ENCODE measurements around the gene NTM.

Gene NTM

GRCh38 chr11:132349811-132350733, 979.7 kb downstream of the NTM start:
- DNase-seq (ENCODE audit: low read depth) = no peak
- H3K4me3 ChIP-seq (ENCODE audit: low read depth, low read length) = no peak overlapping the region
- TF ChIP-seq CTCF (IDR thresholded peaks at IDR 0.05; ENCODE audit: low read depth, low read length, missing control alignments) = no peak

- DNase-seq (ENCODE audit: low read depth) = no peak
- TF ChIP-seq CTCF (IDR thresholded peaks at IDR 0.05; ENCODE audit: low read depth, low read length, missing control alignments) = no peak
- H3K4me3 ChIP-seq (ENCODE audit: low read depth, low read length) = no peak overlapping the region
Observed at GRCh38 chr11:132351050-132351449, 980.6 kb downstream of the NTM start.

GRCh38 chr11:132352497-132352896, 982.1 kb downstream of the NTM start:
- TF ChIP-seq CTCF (IDR thresholded peaks at IDR 0.05; ENCODE audit: low read depth, low read length, missing control alignments) = no peak

GRCh38 chr11:132353255-132353654, 982.8 kb downstream of the NTM start:
- TF ChIP-seq CTCF (IDR thresholded peaks at IDR 0.05; ENCODE audit: low read depth, low read length, missing control alignments) = no peak
- no peak for DNase-seq (ENCODE audit: low read depth)
- H3K4me3 ChIP-seq (ENCODE audit: low read depth, low read length) = no peak overlapping the region

More at GRCh38 chr11:132352497-132352896, 982.1 kb downstream of the NTM start:
- DNase-seq (ENCODE audit: low read depth) = no peak
- no peak overlapping the region for H3K4me3 ChIP-seq (ENCODE audit: low read depth, low read length)

GRCh38 chr11:132357811-132358572, 987.6 kb downstream of the NTM start:
- TF ChIP-seq CTCF (IDR thresholded peaks at IDR 0.05; ENCODE audit: low read depth, low read length, missing control alignments) = no peak
- H3K4me3 ChIP-seq (ENCODE audit: low read depth, low read length) = peak overlapping the region; percentile 40
- peak; percentile 91 for DNase-seq (ENCODE audit: low read depth)

GRCh38 chr11:132358573-132358953, 988.1 kb downstream of the NTM start:
- DNase-seq (ENCODE audit: low read depth) = peak; percentile 67
- H3K4me3 ChIP-seq (ENCODE audit: low read depth, low read length) = peak overlapping the region; percentile 18
- no peak for TF ChIP-seq CTCF (IDR thresholded peaks at IDR 0.05; ENCODE audit: low read depth, low read length, missing control alignments)

Measured in GM12864 (cell line).